H9 (cell line): ENCODE results near the gene RAC2. TPM values are rescaled to one million over a fixed set of nuclear protein-coding genes. Genes with fewer than 3 reads are reported as not detected.

Source experiments
- DNase-seq: peaks from one replicate; pipeline ENCODE4 v3.0.0-alpha.2; 2017
- H2AFZ ChIP-seq: one replicate; pipeline ENCODE4 v1.6.1; 2013; ENCODE audit warnings: mild to moderate bottlenecking, low read length, control low read depth, moderate library complexity
- H2AK5ac ChIP-seq: 2 replicates; pipeline ENCODE4 v1.6.1; 2013; ENCODE audit warnings: low read length, control low read depth, mixed read lengths; ENCODE audit not compliant: insufficient read length
- H2BK120ac ChIP-seq: one replicate; pipeline ENCODE4 v1.6.1; 2013; ENCODE audit warnings: low read depth, mild to moderate bottlenecking, low read length, control low read depth, inconsistent platforms; ENCODE audit not compliant: poor library complexity, severe bottlenecking
- H2BK12ac ChIP-seq: 2 replicates; pipeline ENCODE4 v1.6.1; 2013; ENCODE audit warnings: low read length, control low read depth, mixed read lengths, low read depth; ENCODE audit not compliant: insufficient read length
- H2BK15ac ChIP-seq: 2 replicates; pipeline ENCODE4 v1.6.1; 2013; ENCODE audit warnings: low read depth, low read length, control low read depth
- H2BK20ac ChIP-seq: one replicate; pipeline ENCODE4 v1.6.1; 2013; ENCODE audit warnings: low read depth, mild to moderate bottlenecking, low read length, control low read depth, inconsistent platforms; ENCODE audit not compliant: poor library complexity, severe bottlenecking
- H2BK5ac ChIP-seq: 2 replicates; pipeline ENCODE4 v1.6.1; 2013; ENCODE audit warnings: low read length, control low read depth, mixed read lengths; ENCODE audit not compliant: insufficient read length
- H3K14ac ChIP-seq: 2 replicates; pipeline ENCODE4 v1.6.1; 2013; ENCODE audit warnings: low read length, control low read depth; ENCODE audit not compliant: insufficient read depth
- H3K18ac ChIP-seq: 2 replicates; pipeline ENCODE4 v1.6.1; 2013; ENCODE audit warnings: low read depth, mild to moderate bottlenecking, mixed read lengths, low read length, control low read depth; ENCODE audit not compliant: insufficient read length
- H3K23ac ChIP-seq: 2 replicates; pipeline ENCODE4 v1.6.1; 2013; ENCODE audit warnings: low read length, control low read depth, mixed read lengths, low read depth; ENCODE audit not compliant: insufficient read length
- H3K23me2 ChIP-seq: 2 replicates; pipeline ENCODE4 v1.6.1; 2013; ENCODE audit warnings: low read depth, mild to moderate bottlenecking, mixed read lengths, low read length, control low read depth; ENCODE audit not compliant: insufficient read length, poor library complexity, severe bottlenecking
- H3K27ac ChIP-seq: 2 replicates; pipeline ENCODE4 v1.5.1; 2013; ENCODE audit warnings: low read length, control low read depth, mixed read lengths, low read depth; ENCODE audit not compliant: insufficient read length
- H3K27me3 ChIP-seq: 2 replicates; pipeline ENCODE4 v1.6.1; 2013; ENCODE audit warnings: low read length, control low read depth, inconsistent platforms; ENCODE audit not compliant: insufficient read depth
- H3K4ac ChIP-seq: 2 replicates; pipeline ENCODE4 v1.6.1; 2013; ENCODE audit warnings: low read depth, mild to moderate bottlenecking, control low read depth, inconsistent platforms, low read length, moderate library complexity
- H3K4me1 ChIP-seq: 2 replicates; pipeline ENCODE4 v1.6.1; 2013; ENCODE audit warnings: low read length, control low read depth, inconsistent platforms; ENCODE audit not compliant: insufficient read depth
- H3K4me2 ChIP-seq: 2 replicates; pipeline ENCODE4 v1.6.1; 2013; ENCODE audit warnings: low read length, control low read depth, mixed read lengths; ENCODE audit not compliant: insufficient read length, insufficient read depth
- H3K56ac ChIP-seq: 2 replicates; pipeline ENCODE4 v1.6.1; 2013; ENCODE audit warnings: low read depth, mild to moderate bottlenecking, mixed read lengths, low read length, control low read depth; ENCODE audit not compliant: insufficient read length
- H3K79me1 ChIP-seq: 2 replicates; pipeline ENCODE4 v1.6.1; 2013; ENCODE audit warnings: low read depth, mild to moderate bottlenecking, moderate library complexity, low read length, control low read depth, inconsistent platforms; ENCODE audit not compliant: insufficient read depth, poor library complexity, severe bottlenecking
- H3K79me2 ChIP-seq: 2 replicates; pipeline ENCODE4 v1.6.1; 2013; ENCODE audit warnings: low read length, control low read depth, inconsistent platforms; ENCODE audit not compliant: insufficient read depth
- H3K9ac ChIP-seq: 2 replicates; pipeline ENCODE4 v1.6.1; 2013; ENCODE audit warnings: low read length, control low read depth, mixed read lengths; ENCODE audit not compliant: insufficient read length; ENCODE audit errors: extremely low read depth
- H3K9me3 ChIP-seq: one replicate; pipeline ENCODE4 v1.6.1; 2013; ENCODE audit warnings: low read depth, low read length, inconsistent platforms; ENCODE audit not compliant: control insufficient read depth
- H3T11ph ChIP-seq: one replicate; pipeline ENCODE4 v1.6.1; 2013; ENCODE audit warnings: mild to moderate bottlenecking, low read length, control low read depth, inconsistent platforms
- H4K20me1 ChIP-seq: one replicate; pipeline ENCODE4 v1.6.1; 2013; ENCODE audit not compliant: control insufficient read depth, insufficient read length, insufficient read depth
- H4K5ac ChIP-seq: 2 replicates; pipeline ENCODE4 v1.6.1; 2013; ENCODE audit warnings: low read depth, mild to moderate bottlenecking, mixed read lengths, low read length, control low read depth; ENCODE audit not compliant: insufficient read length
- H4K8ac ChIP-seq: replicated peaks from 2 replicates; pipeline ENCODE4 v1.6.1; 2013; ENCODE audit warnings: low read length, control low read depth, mixed read lengths, low read depth; ENCODE audit not compliant: insufficient read length
- H4K91ac ChIP-seq: 2 replicates; pipeline ENCODE4 v1.6.1; 2013; ENCODE audit warnings: low read depth, mild to moderate bottlenecking, moderate library complexity, mixed read lengths, low read length, control low read depth; ENCODE audit not compliant: insufficient read length
- H3K27ac Mint-ChIP-seq, 3 experiments: 2 replicates in 2 of 3; 3 replicates in 1 of 3; pipeline ENCODE4 v1.8.0; 2020 to 2021; ENCODE audit warnings: mixed read lengths in 3 of 3, mild to moderate bottlenecking in 1 of 3, moderate library complexity in 1 of 3
- H3K27me3 Mint-ChIP-seq: 2 replicates; pipeline ENCODE4 v1.8.0; 2021; ENCODE audit warnings: low read depth, mild to moderate bottlenecking, moderate library complexity, mixed read lengths
- H3K36me3 Mint-ChIP-seq, 3 experiments: 2 replicates in 2 of 3; 3 replicates in 1 of 3; pipeline ENCODE4 v1.8.0; 2020 to 2021; ENCODE audit warnings: low read depth in 3 of 3, mixed read lengths in 3 of 3; ENCODE audit not compliant: insufficient read depth in 1 of 3
- H3K4me1 Mint-ChIP-seq, 2 experiments: 2 replicates each; pipeline ENCODE4 v1.8.0; 2020; ENCODE audit warnings: mixed read lengths in 2 of 2
- H3K4me3 Mint-ChIP-seq, 2 experiments: 2 replicates in 1 of 2; 3 replicates in 1 of 2; pipeline ENCODE4 v1.8.0; 2020 to 2021; ENCODE audit warnings: mild to moderate bottlenecking in 2 of 2, mixed read lengths in 2 of 2, moderate library complexity in 1 of 2
- H3K9me3 Mint-ChIP-seq, 2 experiments: 2 replicates in 1 of 2; 3 replicates in 1 of 2; pipeline ENCODE4 v1.8.0; 2020; ENCODE audit warnings: mild to moderate bottlenecking in 2 of 2, mixed read lengths in 2 of 2, moderate library complexity in 1 of 2
- WGBS: extraction: QIAGEN DNeasy Blood & Tissue Kit; methylation state at CpG from one replicate; pipeline ENCODE4 v1.1.7; 2013; ENCODE audit warnings: missing lambda C conversion rate, low lambda C conversion rate, mixed read lengths; ENCODE audit not compliant: insufficient read length; ENCODE audit errors: extremely low coverage; 5-methylcytosine and 5-hydroxymethylcytosine counted together
- total RNA-seq: library from RNA; stranded (reverse); gene quantifications from 2 replicates; pipeline ENCODE4 v1.2.1, GENCODE V29; 2021
- TF ChIP-seq, protein P1 (sequence below): fragments of 200-600 bp; sonication (generic); conservative IDR thresholded peaks from 3 replicates; pipeline ENCODE4 v1.8.0; 2021; ENCODE audit warnings: antibody characterized with exemption, mild to moderate bottlenecking

RAC2 gene
- total RNA-seq, 1 experiment from 2014 or later = 2.8 TPM

DNA sequence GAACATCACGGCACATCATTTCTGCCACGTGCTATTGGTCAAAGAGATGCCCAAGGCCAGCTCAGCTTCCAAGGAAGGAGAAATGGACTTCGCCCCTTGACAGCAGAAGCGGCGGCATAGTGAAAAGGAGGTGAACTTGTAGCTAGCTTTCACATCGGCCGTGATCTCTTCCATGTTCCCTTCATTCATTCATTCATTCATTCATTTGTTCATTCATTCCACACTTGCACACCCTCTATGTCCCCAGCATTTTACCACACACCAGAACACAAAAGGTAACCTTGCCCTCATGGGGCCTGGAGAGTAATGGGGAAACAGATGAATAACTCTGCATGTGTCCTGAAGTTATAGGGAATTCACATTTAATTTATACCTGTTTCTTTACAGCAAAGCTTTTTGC is 37.1 kb upstream of the RAC2 start:
- Histone ChIP-seq H2BK12ac (no peak overlapping the region), H3K18ac (no peak overlapping the region), H2BK20ac (no peak overlapping the region), H3K56ac (no peak overlapping the region), H3K23ac (no peak overlapping the region), H2BK5ac (no peak overlapping the region), H3K79me1 (no peaks in the 10 kb centered on the region), H4K91ac (no peak overlapping the region), H2BK15ac (no peak overlapping the region), H3K27ac (no peak overlapping the region), H2BK120ac (no peak overlapping the region), H4K8ac (no peak overlapping the region), H3K4ac (no peak overlapping the region), H2AFZ (no peak overlapping the region), H3K79me2 (no peaks in the 10 kb centered on the region), H4K20me1 (no peaks in the 10 kb centered on the region), H3K14ac (no peak overlapping the region), H3K23me2 (no peaks in the 10 kb centered on the region), H3K9me3 (no peaks in the 10 kb centered on the region), H4K5ac (no peak overlapping the region), H3K9ac (no peak overlapping the region), H3K27me3 (no peaks in the 10 kb centered on the region), H3K4me2 (no peak overlapping the region), H3K4me1 (no peaks in the 10 kb centered on the region; the same call in 1 of the 2 replicates), H3T11ph (no peak overlapping the region), H2AK5ac (no peak overlapping the region)
- TF ChIP-seq, protein P1, sequence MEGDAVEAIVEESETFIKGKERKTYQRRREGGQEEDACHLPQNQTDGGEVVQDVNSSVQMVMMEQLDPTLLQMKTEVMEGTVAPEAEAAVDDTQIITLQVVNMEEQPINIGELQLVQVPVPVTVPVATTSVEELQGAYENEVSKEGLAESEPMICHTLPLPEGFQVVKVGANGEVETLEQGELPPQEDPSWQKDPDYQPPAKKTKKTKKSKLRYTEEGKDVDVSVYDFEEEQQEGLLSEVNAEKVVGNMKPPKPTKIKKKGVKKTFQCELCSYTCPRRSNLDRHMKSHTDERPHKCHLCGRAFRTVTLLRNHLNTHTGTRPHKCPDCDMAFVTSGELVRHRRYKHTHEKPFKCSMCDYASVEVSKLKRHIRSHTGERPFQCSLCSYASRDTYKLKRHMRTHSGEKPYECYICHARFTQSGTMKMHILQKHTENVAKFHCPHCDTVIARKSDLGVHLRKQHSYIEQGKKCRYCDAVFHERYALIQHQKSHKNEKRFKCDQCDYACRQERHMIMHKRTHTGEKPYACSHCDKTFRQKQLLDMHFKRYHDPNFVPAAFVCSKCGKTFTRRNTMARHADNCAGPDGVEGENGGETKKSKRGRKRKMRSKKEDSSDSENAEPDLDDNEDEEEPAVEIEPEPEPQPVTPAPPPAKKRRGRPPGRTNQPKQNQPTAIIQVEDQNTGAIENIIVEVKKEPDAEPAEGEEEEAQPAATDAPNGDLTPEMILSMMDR = no peak
- no peak for DNase-seq
- peaks cover 17 to 31% of the 10 kb centered on the region in 2 experiments for H3K4me1 Mint-ChIP-seq
- WGBS = no CpG with 5 or more reads among the region's 7 CpGs
- no peaks in the 10 kb centered on the region; a peak in 1 of 7 replicates for H3K36me3 Mint-ChIP-seq
- no peak overlapping the region for H3K27ac Mint-ChIP-seq
- no peak overlapping the region for H3K4me3 Mint-ChIP-seq
- H3K27me3 Mint-ChIP-seq = peaks cover 31% of the 10 kb centered on the region
- no peaks in the 10 kb centered on the region; a peak in 1 of 5 replicates for H3K9me3 Mint-ChIP-seq
